Neural cell (in vitro differentiated cells): ENCODE results near the gene ITGA3.

ENCODE experiments used
- CTCF ChIP-seq: fragments of 450-650 bp; IDR thresholded peaks from 2 replicates; pipeline ENCODE4 v1.5.1; 2014; ENCODE audit warnings: antibody characterized with exemption, mild to moderate bottlenecking, moderate library complexity; ENCODE audit not compliant: poor library complexity, severe bottlenecking
- EP300 ChIP-seq: fragments of 450-650 bp; conservative IDR thresholded peaks from 2 replicates; pipeline ENCODE4 v1.6.1; 2014; ENCODE audit warnings: antibody characterized with exemption, mild to moderate bottlenecking, moderate library complexity; ENCODE audit not compliant: poor library complexity, severe bottlenecking
- EZH2 ChIP-seq: fragments of 200-600, 300-800 bp; shearing (Covaris generic), sonication (generic); IDR thresholded peaks from 2 replicates; pipeline ENCODE4 v1.6.1; 2014; ENCODE audit warnings: antibody characterized with exemption, low read length, borderline replicate concordance, mild to moderate bottlenecking; ENCODE audit not compliant: insufficient read depth, poor library complexity, severe bottlenecking
- MXI1 ChIP-seq: fragments of 450-650 bp; conservative IDR thresholded peaks from 2 replicates; pipeline ENCODE4 v1.6.1; 2014; ENCODE audit warnings: antibody characterized with exemption, mild to moderate bottlenecking; ENCODE audit not compliant: poor library complexity, severe bottlenecking
- POLR2AphosphoS5 ChIP-seq: IDR thresholded peaks from 2 replicates; pipeline ENCODE4 v1.6.1; 2012
- RAD21 ChIP-seq: fragments of 450-650 bp; conservative IDR thresholded peaks from 2 replicates; pipeline ENCODE4 v1.6.1; 2014; ENCODE audit warnings: antibody characterized with exemption, mild to moderate bottlenecking, moderate library complexity
- REST ChIP-seq: IDR thresholded peaks from 2 replicates; pipeline ENCODE4 v1.6.1; 2012; ENCODE audit warnings: borderline replicate concordance
- SMC3 ChIP-seq: fragments of 450-650 bp; conservative IDR thresholded peaks from 2 replicates; pipeline ENCODE4 v1.6.1; 2014; ENCODE audit warnings: antibody characterized with exemption, mild to moderate bottlenecking, moderate library complexity; ENCODE audit not compliant: poor library complexity
- TAF1 ChIP-seq: IDR thresholded peaks from 2 replicates; pipeline ENCODE4 v1.6.1; 2012; ENCODE audit warnings: low read depth

GRCh38 chr17:50055055-50055425 is 870 bp upstream of the ITGA3 start:
- TF ChIP-seq CTCF (no peak), REST (no peak), RAD21 (no peak), TAF1 (no peak), EZH2 (no peak), EP300 (no peak), POLR2AphosphoS5 (peak; percentile 7), MXI1 (no peak), SMC3 (no peak)
